Ishikawa (cell line): Measurements from ENCODE around the gene TOR2A.

Source experiments
- CEBPB ChIP-seq: IDR thresholded peaks from 2 replicates; pipeline ENCODE4 v1.6.1; 2012
- CREB1 ChIP-seq: IDR thresholded peaks from 2 replicates; pipeline ENCODE4 v1.6.1; 2012; ENCODE audit warnings: low read depth
- EGR1 ChIP-seq: IDR thresholded peaks from 2 replicates; pipeline ENCODE4 v1.6.1; 2012
- EP300 ChIP-seq: IDR thresholded peaks from 2 replicates; pipeline ENCODE4 v1.6.1; 2012; ENCODE audit warnings: borderline replicate concordance
- FOXM1 ChIP-seq: IDR thresholded peaks from 2 replicates; pipeline ENCODE4 v1.6.1; 2012; ENCODE audit warnings: low read depth, borderline replicate concordance
- MAX ChIP-seq: IDR thresholded peaks from 2 replicates; pipeline ENCODE4 v1.6.1; 2012
- NFIC ChIP-seq: IDR thresholded peaks from 2 replicates; pipeline ENCODE4 v1.6.1; 2012
- RAD21 ChIP-seq: IDR thresholded peaks from 2 replicates; pipeline ENCODE4 v1.6.1; 2012; ENCODE audit warnings: low read depth
- REST ChIP-seq: IDR thresholded peaks from 2 replicates; pipeline ENCODE4 v1.6.1; 2012; ENCODE audit warnings: low read depth, mild to moderate bottlenecking
- TAF1 ChIP-seq: IDR thresholded peaks from 2 replicates; pipeline ENCODE4 v1.6.1; 2012; ENCODE audit warnings: low read depth, mild to moderate bottlenecking
- TCF12 ChIP-seq: IDR thresholded peaks from 2 replicates; pipeline ENCODE4 v1.6.1; 2012; ENCODE audit warnings: low read depth
- TEAD4 ChIP-seq: IDR thresholded peaks from 2 replicates; pipeline ENCODE4 v1.6.1; 2012
- USF1 ChIP-seq: IDR thresholded peaks from 2 replicates; pipeline ENCODE4 v1.6.1; 2012
- YY1 ChIP-seq: IDR thresholded peaks from 2 replicates; pipeline ENCODE4 v1.6.1; 2012; ENCODE audit warnings: low read depth
- ZBTB7A ChIP-seq: IDR thresholded peaks from 2 replicates; pipeline ENCODE4 v1.6.1; 2012; ENCODE audit warnings: low read depth

The TOR2A gene

GRCh38 chr9:127705577-127706379 is 29.3 kb downstream of the TOR2A start:
- no peak for TF ChIP-seq CEBPB

- TF ChIP-seq FOXM1 (no peak), NFIC (no peak), EP300 (no peak), CREB1 (no peak), RAD21 (no peak), MAX (no peak), ZBTB7A (no peak), REST (no peak), TAF1 (no peak), TEAD4 (no peak), USF1 (no peak), YY1 (no peak), TCF12 (no peak), EGR1 (no peak), CEBPB (no peak)
These were observed 31.7 kb downstream of the TOR2A start for GRCh38 chr9:127703289-127703946.

GRCh38 chr9:127700594-127701255 is 34.4 kb downstream of the TOR2A start:
- no peak for TF ChIP-seq FOXM1
- no peak for TF ChIP-seq EP300
- TF ChIP-seq TEAD4 = no peak
- TF ChIP-seq CREB1 = no peak
- TF ChIP-seq CEBPB = no peak
- TF ChIP-seq REST = no peak
- TF ChIP-seq USF1 = no peak
- TF ChIP-seq RAD21 = no peak
- TF ChIP-seq TCF12 = no peak
- TF ChIP-seq NFIC = no peak

- TF ChIP-seq MAX (no peak), USF1 (no peak), TAF1 (0 out of 2 replicates have a peak, but pooled peaks have one; percentile 1), ZBTB7A (no peak), TEAD4 (no peak), EP300 (no peak)
These were observed 35.0 kb downstream of the TOR2A start for GRCh38 chr9:127700140-127700539.

- no peak for TF ChIP-seq EGR1
- peak; percentile 2; the same call in 1 of the 2 replicates for TF ChIP-seq TAF1
- TF ChIP-seq MAX = peak; percentile 97
- TF ChIP-seq YY1 = no peak
- no peak for TF ChIP-seq RAD21
- no peak for TF ChIP-seq ZBTB7A
- TF ChIP-seq EP300 = no peak
- no peak for TF ChIP-seq REST
- 0 out of 2 replicates have a peak, but pooled peaks have one; percentile 50 for TF ChIP-seq TCF12
- no peak for TF ChIP-seq TEAD4
- no peak for TF ChIP-seq CEBPB
- TF ChIP-seq NFIC = no peak
- no peak for TF ChIP-seq CREB1
- TF ChIP-seq FOXM1 = no peak
- TF ChIP-seq USF1 = peak; percentile 72
These were observed 36.0 kb downstream of the TOR2A start for GRCh38 chr9:127698985-127699670.
